Testis (tissue), 5 donors: ENCODE measurements around the gene KRT27. TPM values are rescaled to one million over a fixed set of nuclear protein-coding genes. Genes with fewer than 3 reads are reported as not detected.

Experiments
- DNase-seq: peaks from one replicate; pipeline ENCODE4 v3.0.0-alpha.2; 2019
- H3K27ac ChIP-seq, 2 donors: fragments of 200-600 bp; sonication (generic); one replicate each; pipeline ENCODE4 v1.5.1; 2019
- H3K27me3 ChIP-seq: fragments of 200-600 bp; sonication (generic); one replicate; pipeline ENCODE4 v1.5.1; 2019
- H3K36me3 ChIP-seq: fragments of 200-600 bp; sonication (generic); one replicate; pipeline ENCODE4 v1.5.1; 2017; ENCODE audit warnings: low read depth; ENCODE audit errors: missing control alignments
- H3K4me1 ChIP-seq: fragments of 200-600 bp; sonication (generic); one replicate; pipeline ENCODE4 v1.5.1; 2019
- H3K4me3 ChIP-seq, 2 donors: fragments of 200-600 bp; sonication (generic); one replicate each; pipeline ENCODE4 v1.5.1; 2017 to 2019
- H3K9me3 ChIP-seq: fragments of 200-600 bp; sonication (generic); one replicate; pipeline ENCODE4 v1.5.1; 2017
- CTCF ChIP-seq, 3 experiments: fragments of 450-650 bp in 2 of 3; fragments of 200-600 bp in 1 of 3; sonication (generic) in 1 of 3; IDR thresholded peaks; one replicate each; pipeline ENCODE4 v1.5.1; 2016 to 2019; ENCODE audit warnings: antibody characterized with exemption in 3 of 3, mild to moderate bottlenecking in 2 of 3, moderate library complexity in 1 of 3
- POLR2A ChIP-seq: fragments of 450-650 bp; IDR thresholded peaks from one replicate; pipeline ENCODE4 v1.6.1; 2017; ENCODE audit warnings: antibody characterized with exemption, mild to moderate bottlenecking, moderate library complexity
- WGBS, 2 donors: methylation state at CpG; one replicate each; pipeline ENCODE4 v1.1.5; 2018; 5-methylcytosine and 5-hydroxymethylcytosine counted together
- intact Hi-C: fragments of 100-400 bp; cut with DNase I; formaldehyde crosslinking; loops from one replicate; pipeline ENCODE4 v1.15.1; 2023; ENCODE audit warnings: low total_unique reads
- long read RNA-seq, 2 donors: transcript quantifications; one replicate each; lab custom pipeline, GENCODE V29; 2026
- polyA plus RNA-seq: library from polyadenylated mRNA; stranded (reverse); fragments of 350-450 nt; fragmentation: Illumina TruSeq; extraction: RNeasy Lipid Tissue Mini Kit (QIAGEN cat#74804); gene quantifications from one replicate; pipeline ENCODE4 v1.2.3, GENCODE V29; 2014; ENCODE audit warnings: low read depth, low replicate concordance; ENCODE audit not compliant: insufficient read depth
- total RNA-seq, 2 donors: library from RNA; depleted of rRNA; stranded (reverse); fragments of >200 nt; gene quantifications; one replicate each; pipeline ENCODE4 v1.2.3, GENCODE V29; 2016

Gene KRT27
- 1 to 10 TPM in 1 of 2 donors, under 1 TPM in 1; 0.87 to 1.4 TPM for total RNA-seq
- 0.58 TPM for polyA plus RNA-seq
- long read RNA-seq, donor 1 = 0 reads
- long read RNA-seq, donor 2 = 0 reads

- no peak within 1 kb of the TSS for H3K4me3 ChIP-seq
- TF ChIP-seq CTCF (IDR thresholded peaks at IDR 0.05) = no peak
- no peak for TF ChIP-seq POLR2A
- no peak within 1 kb of the TSS for H3K27ac ChIP-seq
- 96 to 98% methylated on average over 4 of the region's 4 CpGs for WGBS, 2 donors
- no peaks in the 10 kb centered on the region for H3K36me3 ChIP-seq
- no peak for DNase-seq
- H3K9me3 ChIP-seq = no peaks in the 10 kb centered on the region
- H3K4me1 ChIP-seq = peaks cover 8% of the 10 kb centered on the region
- intact Hi-C loops = no loop called here
- H3K27me3 ChIP-seq = no peaks in the 10 kb centered on the region
Measured at GRCh38 chr17:40782450-40782849, at the start of gene KRT27. KRT27 (minus strand) TSS chr17:40782550; CDS start chr17:40782493, 57 bp downstream.

- no peaks in the 10 kb centered on the region for H3K27me3 ChIP-seq
- WGBS, 2 donors = 76 to 80% methylated on average over 2 of the region's 2 CpGs
- H3K4me3 ChIP-seq = no peak overlapping the region
- H3K4me1 ChIP-seq = peaks cover 20% of the 10 kb centered on the region
- no peaks in the 10 kb centered on the region for H3K9me3 ChIP-seq
- no peaks in the 10 kb centered on the region for H3K36me3 ChIP-seq
- peak overlapping the region in 1 of 2 donors; percentile 74 for H3K27ac ChIP-seq
- no peak for DNase-seq
- intact Hi-C loops = no loop called here
- TF ChIP-seq CTCF (IDR thresholded peaks at IDR 0.05) (no peak), POLR2A (no peak)
Measured at GRCh38 chr17:40830085-40830776, 47.9 kb upstream of the KRT27 start.

- H3K27ac ChIP-seq = peak overlapping the region; percentile 63 to 74
- DNase-seq = no peak
- intact Hi-C loops = no loop called here
- H3K4me1 ChIP-seq = peaks cover 20% of the 10 kb centered on the region
- TF ChIP-seq CTCF (IDR thresholded peaks at IDR 0.05) = no peak
- TF ChIP-seq POLR2A = no peak
- no peaks in the 10 kb centered on the region for H3K27me3 ChIP-seq
- H3K9me3 ChIP-seq = no peaks in the 10 kb centered on the region
- no peak overlapping the region for H3K4me3 ChIP-seq
- H3K36me3 ChIP-seq = no peaks in the 10 kb centered on the region
- 37 to 54% methylated on average over 4 of the region's 4 CpGs for WGBS, 2 donors
Measured at GRCh38 chr17:40828454-40829044, 46.2 kb upstream of the KRT27 start.

GRCh38 chr17:40827746-40828453, 45.5 kb upstream of the KRT27 start:
- TF ChIP-seq CTCF (IDR thresholded peaks at IDR 0.05) (no peak), POLR2A (no peak)
- no peaks in the 10 kb centered on the region for H3K27me3 ChIP-seq
- no peak overlapping the region for H3K4me3 ChIP-seq
- intact Hi-C loops = no loop called here
- peak overlapping the region; percentile 63 to 74 for H3K27ac ChIP-seq
- no peak for DNase-seq
- peaks cover 18% of the 10 kb centered on the region for H3K4me1 ChIP-seq
- WGBS, 2 donors = 66 to 71% methylated on average over 7 of the region's 7 CpGs
- no peaks in the 10 kb centered on the region for H3K9me3 ChIP-seq
- H3K36me3 ChIP-seq = no peaks in the 10 kb centered on the region
